ENCODE measurements around the gene PUM1.
"Not testable (repeated sequence)": the region's sequence is repeated elsewhere in the genome, so short reads cannot be mapped to it uniquely, and the experiment has no call there.

PUM1 gene

DNA sequence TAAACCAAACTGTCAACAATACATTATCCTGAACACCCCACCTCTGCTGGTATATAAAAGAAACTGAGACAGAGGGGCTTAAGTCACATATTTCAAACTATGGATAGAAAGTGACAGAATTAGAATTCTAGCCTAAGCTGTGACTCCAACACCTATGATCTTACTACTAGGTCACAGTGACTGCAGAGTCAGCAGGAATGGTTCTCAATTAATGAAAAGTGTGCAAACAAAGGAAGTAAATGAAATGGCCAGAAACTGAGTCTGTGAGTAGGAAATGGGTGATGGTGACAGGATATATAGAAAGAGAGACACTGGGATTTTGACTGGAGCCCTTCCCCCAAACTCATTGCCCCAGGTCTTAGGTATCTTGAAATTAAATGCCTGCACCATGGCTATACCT, 118.3 kb downstream of the PUM1 start:
- no peaks in the 10 kb centered on the region for H3K27me3 Mint-ChIP-seq
- no peak overlapping the region for H3K4me3 Mint-ChIP-seq
- intact Hi-C loops (cut with micrococcal nuclease), result no loop called here
- H3K27ac Mint-ChIP-seq, result no peak overlapping the region
- no peaks in the 10 kb centered on the region for H3K9me3 Mint-ChIP-seq
- H3K4me1 Mint-ChIP-seq (ENCODE audit: low read depth), result no peaks in the 10 kb centered on the region
- H3K36me3 Mint-ChIP-seq (ENCODE audit: low read depth), result peaks cover 92% of the 10 kb centered on the region

DNA sequence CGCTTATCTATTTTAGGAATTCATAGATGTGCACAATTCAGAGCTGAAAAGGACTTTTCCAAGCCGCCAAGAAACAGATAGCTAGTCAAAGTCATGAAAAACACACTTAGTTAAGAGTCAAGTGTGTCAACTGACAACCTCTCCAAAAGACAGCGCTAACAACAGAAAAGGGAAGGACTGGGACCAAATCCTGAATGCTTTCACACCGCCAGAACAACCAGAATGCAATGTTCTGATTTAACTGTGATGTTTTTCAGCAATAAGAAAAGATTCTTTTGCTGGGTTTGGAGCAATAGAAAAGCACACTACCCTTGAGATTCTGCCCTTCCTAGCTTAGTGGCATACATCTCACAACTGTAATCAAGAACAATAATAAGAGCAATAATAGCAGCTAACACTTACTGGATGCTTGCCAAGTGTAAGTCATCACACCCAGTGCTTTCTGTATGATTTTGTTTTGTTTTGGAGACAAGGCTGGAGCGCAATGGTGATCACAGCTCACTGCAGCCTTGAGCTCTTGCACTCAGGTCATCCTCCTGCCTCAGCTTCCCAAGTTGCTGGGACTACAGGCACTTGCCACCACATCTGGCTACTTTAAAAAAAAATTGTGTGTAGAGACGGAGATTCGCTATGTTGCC, 123.1 kb downstream of the PUM1 start:
- intact Hi-C loops (cut with micrococcal nuclease), result no loop called here
- H3K9me3 Mint-ChIP-seq, result no peaks in the 10 kb centered on the region
- H3K4me1 Mint-ChIP-seq (ENCODE audit: low read depth), result no peaks in the 10 kb centered on the region
- H3K36me3 Mint-ChIP-seq (ENCODE audit: low read depth), result peaks cover 86% of the 10 kb centered on the region
- H3K4me3 Mint-ChIP-seq, result no peak overlapping the region
- no peak overlapping the region for H3K27ac Mint-ChIP-seq
- no peaks in the 10 kb centered on the region for H3K27me3 Mint-ChIP-seq

DNA sequence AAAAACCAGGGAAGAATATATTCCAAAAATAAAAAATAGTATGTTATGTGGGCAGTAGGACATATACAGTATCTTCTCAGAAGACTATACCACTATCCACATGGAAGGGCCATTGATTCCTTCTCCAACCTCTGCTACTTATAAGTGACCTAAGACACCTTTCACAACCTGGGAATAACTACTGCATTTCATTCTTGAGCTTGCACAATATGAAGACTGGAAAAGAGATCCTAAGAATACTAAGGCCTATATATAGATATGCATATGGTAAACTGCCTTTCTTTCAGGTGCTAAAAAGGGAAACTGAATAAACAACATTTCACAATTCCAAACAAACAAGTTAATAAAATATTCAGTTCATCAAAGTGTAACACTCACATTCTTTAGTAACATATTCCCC, 125.0 kb downstream of the PUM1 start:
- H3K27me3 Mint-ChIP-seq, result no peaks in the 10 kb centered on the region
- H3K36me3 Mint-ChIP-seq (ENCODE audit: low read depth), result peaks cover 90% of the 10 kb centered on the region
- no peak overlapping the region for H3K27ac Mint-ChIP-seq
- intact Hi-C loops (cut with micrococcal nuclease), result no loop called here
- no peaks in the 10 kb centered on the region for H3K4me1 Mint-ChIP-seq (ENCODE audit: low read depth)
- H3K9me3 Mint-ChIP-seq, result no peaks in the 10 kb centered on the region
- H3K4me3 Mint-ChIP-seq, result no peak overlapping the region

DNA sequence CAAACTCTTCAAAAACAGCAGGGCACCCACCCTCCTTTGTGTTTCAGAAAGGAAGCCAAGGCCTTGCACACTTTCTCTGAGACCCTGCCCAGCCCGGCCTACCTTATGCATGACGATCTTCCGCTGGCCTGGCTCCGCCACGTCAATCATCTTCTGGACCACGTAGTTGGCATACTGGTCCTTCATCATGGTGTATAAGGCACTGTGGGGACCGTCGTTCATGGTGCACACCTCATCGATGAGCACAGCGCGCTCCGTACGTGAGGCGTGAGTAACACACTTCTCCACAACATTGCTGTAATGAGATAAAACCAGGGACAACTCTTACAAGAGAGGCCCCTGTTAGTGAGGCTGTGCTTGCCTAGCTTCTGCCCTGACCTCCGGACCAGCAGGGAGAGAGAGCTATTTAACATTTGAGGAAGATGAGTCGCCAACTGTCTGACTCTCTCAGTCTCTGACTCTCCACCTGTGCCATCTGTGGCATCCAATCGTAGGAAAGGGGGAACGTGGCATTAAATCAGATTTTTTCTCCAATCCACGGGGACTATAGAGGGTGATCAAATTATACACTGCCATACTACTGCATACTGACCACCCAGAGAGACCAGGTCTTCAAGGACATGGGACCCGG, 128.9 kb downstream of the PUM1 start:
- Mint-ChIP-seq H3K36me3 (ENCODE audit: low read depth) (peaks cover 83% of the 10 kb centered on the region), H3K27ac (no peak overlapping the region)

DNA sequence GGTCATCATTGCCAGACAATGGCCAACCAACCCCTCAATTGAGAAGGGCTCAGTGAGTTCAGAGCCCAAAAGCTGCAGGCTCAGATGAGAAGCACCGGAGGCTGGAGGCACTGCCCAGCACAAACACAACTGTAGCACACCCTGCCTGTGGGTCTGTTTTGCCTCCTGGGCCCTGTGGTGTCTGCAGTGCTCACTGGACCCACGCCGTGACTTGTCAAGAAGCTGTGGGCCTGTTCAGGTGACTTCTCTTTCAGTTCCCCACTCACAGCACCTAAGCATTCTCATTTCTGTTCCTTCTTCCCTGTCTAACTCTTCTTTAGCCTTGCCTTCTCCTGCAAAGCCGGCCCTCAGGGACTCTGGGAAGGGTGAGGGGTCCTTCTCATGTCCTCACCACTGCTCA, 129.8 kb downstream of the PUM1 start:
- H3K36me3 Mint-ChIP-seq (ENCODE audit: low read depth), result peaks cover 86% of the 10 kb centered on the region
- intact Hi-C loops (cut with micrococcal nuclease); H3K4me1 Mint-ChIP-seq (ENCODE audit: low read depth); H3K4me3 Mint-ChIP-seq; H3K9me3 Mint-ChIP-seq; H3K27ac Mint-ChIP-seq; H3K27me3 Mint-ChIP-seq: not testable (repeated sequence)

More for the DNA sequence above, 128.9 kb downstream of the PUM1 start:
- Mint-ChIP-seq H3K4me3 (no peak overlapping the region), H3K4me1 (ENCODE audit: low read depth) (no peaks in the 10 kb centered on the region), H3K9me3 (no peaks in the 10 kb centered on the region), H3K27me3 (no peaks in the 10 kb centered on the region)
- intact Hi-C loops (cut with micrococcal nuclease), result no loop called here

DNA sequence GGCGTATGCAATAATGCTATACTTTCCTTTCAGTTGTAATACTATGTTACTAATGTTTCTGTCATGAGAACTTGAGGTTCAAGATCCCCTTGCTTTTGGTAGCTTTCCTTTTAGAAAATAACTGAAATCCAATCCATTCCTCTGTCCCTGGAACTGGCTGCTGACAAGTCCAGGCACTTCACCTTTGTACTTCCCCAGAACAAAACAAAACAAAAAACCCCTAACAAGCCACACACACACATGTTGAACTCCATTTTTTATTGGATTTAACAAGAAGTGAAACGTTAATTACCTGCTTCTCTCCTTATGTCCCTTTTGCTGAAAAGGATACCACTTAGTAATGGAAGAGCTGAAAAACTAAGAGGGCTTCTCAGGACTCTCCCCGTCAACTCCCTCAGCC, 130.9 kb downstream of the PUM1 start:
- H3K9me3 Mint-ChIP-seq, result no peaks in the 10 kb centered on the region
- H3K27ac Mint-ChIP-seq, result peak overlapping the region; percentile 1
- H3K36me3 Mint-ChIP-seq (ENCODE audit: low read depth), result peaks cover 78% of the 10 kb centered on the region
- no peak overlapping the region for H3K4me3 Mint-ChIP-seq
- intact Hi-C loops (cut with micrococcal nuclease), result no loop called here
- H3K27me3 Mint-ChIP-seq, result no peaks in the 10 kb centered on the region
- peaks cover 10% of the 10 kb centered on the region for H3K4me1 Mint-ChIP-seq (ENCODE audit: low read depth)

DNA sequence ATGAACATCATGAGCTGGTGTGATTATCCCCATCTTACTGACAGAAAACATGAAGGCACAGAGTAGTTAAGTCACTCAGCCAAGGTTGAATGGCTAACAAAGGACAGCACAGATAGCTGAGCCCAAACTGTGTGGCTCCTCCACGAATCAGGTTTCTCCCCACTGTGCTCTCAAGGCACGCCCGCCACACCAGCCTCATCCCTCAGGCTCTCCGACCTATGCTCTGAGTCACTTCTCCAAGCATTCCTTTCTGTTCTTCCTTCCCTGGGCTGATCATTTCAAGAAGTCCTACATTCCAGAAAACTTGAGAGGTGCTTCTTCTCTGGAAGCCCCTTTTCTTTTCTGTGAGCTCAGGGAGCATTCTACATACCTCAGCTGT, 131.7 kb downstream of the PUM1 start:
- Mint-ChIP-seq H3K4me3 (no peak overlapping the region), H3K9me3 (no peaks in the 10 kb centered on the region), H3K27ac (no peak overlapping the region), H3K36me3 (ENCODE audit: low read depth) (peaks cover 71% of the 10 kb centered on the region), H3K27me3 (no peaks in the 10 kb centered on the region), H3K4me1 (ENCODE audit: low read depth) (peaks cover 17% of the 10 kb centered on the region)
- intact Hi-C loops (cut with micrococcal nuclease), result no loop called here

DNA sequence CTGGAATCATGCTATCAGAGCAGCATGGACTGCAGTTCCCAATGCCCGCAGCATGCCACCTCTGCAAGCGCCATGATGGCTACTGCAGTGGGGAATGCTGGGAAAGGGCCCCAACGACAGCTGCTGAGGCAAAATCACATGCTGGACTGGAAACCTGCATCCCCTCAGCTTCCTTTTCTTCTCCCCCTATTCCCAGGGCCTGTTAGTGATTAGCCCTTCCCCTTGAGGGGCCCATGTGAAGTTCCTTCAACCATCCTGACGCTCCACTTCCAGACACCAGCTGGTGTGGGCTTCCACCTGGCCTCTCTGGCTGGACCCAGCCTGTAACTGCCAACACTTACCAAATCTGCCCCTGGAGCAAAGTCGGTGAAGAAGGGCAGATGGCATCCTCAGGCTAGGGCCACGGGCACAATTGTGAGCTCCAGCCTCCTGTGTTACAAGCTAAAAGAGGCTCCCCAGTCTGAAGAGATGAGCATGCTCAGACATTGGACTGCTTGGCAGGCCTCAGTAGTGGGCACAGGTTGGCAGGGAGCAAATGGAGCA, 134.8 kb downstream of the PUM1 start:
- H3K36me3 Mint-ChIP-seq (ENCODE audit: low read depth), result peaks cover 44% of the 10 kb centered on the region
- H3K27ac Mint-ChIP-seq, result peak overlapping the region; percentile 13
- peaks cover 22% of the 10 kb centered on the region for H3K4me1 Mint-ChIP-seq (ENCODE audit: low read depth)
- H3K9me3 Mint-ChIP-seq, result no peaks in the 10 kb centered on the region
- intact Hi-C loops (cut with micrococcal nuclease), result no loop called here
- no peaks in the 10 kb centered on the region for H3K27me3 Mint-ChIP-seq
- no peak overlapping the region for H3K4me3 Mint-ChIP-seq

DNA sequence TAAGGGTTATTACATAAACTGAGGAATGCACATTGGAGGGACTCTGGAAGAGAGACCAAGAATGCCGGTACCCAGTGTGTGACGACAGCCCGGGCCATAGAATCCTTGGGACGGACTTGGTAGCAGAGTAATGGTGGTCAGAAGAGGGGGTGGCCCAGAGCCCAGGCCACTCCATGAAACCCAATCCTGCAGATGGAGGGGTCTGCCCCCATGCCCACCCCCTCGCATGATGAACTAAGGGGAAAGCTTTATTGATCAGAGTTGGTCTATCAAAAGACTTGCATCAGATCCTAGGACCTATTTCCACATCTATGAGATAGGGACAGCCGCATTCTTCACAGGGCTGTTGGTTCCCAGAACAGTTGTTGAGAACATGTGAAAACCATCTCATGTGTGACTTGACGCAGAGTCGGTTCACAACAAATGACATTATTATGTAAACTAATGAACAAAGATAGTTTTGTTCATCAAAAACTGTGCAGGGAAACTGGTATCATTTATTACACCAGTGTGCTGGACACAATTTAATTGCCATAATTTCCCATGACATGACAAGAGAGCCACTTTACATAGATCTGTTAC, 135.5 kb downstream of the PUM1 start:
- Mint-ChIP-seq H3K27ac (no peak overlapping the region), H3K27me3 (no peaks in the 10 kb centered on the region), H3K4me3 (no peak overlapping the region), H3K4me1 (ENCODE audit: low read depth) (peaks cover 22% of the 10 kb centered on the region), H3K36me3 (ENCODE audit: low read depth) (peaks cover 38% of the 10 kb centered on the region), H3K9me3 (no peaks in the 10 kb centered on the region)
- intact Hi-C loops (cut with micrococcal nuclease), result loop anchor here (2.0 to 5.0 kb wide), 3 partner anchors 129 to 213 kb away; no protein-coding TSS in a partner anchor

DNA sequence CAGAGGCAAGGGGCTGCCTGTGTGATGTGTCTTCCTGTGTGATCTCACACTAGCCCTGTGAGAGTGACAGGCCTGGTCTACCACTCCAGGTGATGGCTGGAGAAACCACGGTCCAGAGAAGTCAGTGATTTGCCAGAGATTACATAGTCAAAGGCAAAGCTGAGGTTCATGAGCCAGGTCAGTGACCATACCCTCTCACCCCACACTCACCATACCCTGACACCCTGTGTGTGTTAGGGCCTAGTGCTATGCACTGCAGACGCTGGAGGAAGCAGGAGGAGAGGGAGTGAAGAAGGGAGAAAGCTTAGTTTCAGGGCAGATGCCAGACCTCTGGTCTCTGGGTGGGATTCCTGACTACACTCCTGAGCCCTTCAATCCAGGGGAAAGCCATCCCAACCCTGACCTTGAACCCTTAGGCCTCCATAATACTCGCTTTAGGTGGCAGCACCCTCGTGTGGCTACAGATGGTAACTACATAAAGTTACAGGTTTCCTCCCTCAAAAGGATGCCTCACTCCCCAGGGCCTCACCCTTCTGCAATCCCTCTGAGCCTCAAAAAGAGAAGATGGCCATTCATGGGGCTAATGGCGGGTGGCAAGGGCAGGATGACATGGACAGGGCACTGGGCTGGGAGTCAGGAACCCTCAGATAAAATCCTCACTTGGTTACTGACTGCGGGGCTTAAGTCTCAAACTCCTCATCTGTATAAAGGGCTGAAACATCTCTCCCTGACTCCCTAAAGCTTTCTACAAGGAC, 136.2 kb downstream of the PUM1 start:
- no peaks in the 10 kb centered on the region for H3K27me3 Mint-ChIP-seq
- no peaks in the 10 kb centered on the region for H3K9me3 Mint-ChIP-seq
- H3K27ac Mint-ChIP-seq, result no peak overlapping the region
- H3K36me3 Mint-ChIP-seq (ENCODE audit: low read depth), result peaks cover 31% of the 10 kb centered on the region
- intact Hi-C loops (cut with micrococcal nuclease), result loop anchor here (2.0 to 5.0 kb wide), 3 partner anchors 129 to 212 kb away; no protein-coding TSS in a partner anchor
- peaks cover 22% of the 10 kb centered on the region for H3K4me1 Mint-ChIP-seq (ENCODE audit: low read depth)
- no peak overlapping the region for H3K4me3 Mint-ChIP-seq

DNA sequence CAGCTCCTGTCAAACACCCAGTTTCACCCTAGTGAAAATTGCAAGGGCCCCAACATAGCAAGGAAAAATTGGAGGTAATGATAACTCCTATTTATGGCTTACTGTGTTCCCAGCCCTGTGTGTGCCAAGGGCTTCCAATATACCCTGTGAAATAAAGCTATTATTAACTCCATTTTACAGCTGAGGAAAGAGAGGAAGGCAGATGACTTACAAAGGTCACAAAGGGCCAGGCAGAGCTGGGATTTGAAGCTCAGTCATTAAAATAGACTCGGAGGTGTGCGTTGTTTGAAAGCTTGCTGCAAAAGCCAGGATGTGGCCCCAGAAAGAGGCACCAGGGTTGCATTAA, 136.8 kb downstream of the PUM1 start:
- H3K36me3 Mint-ChIP-seq (ENCODE audit: low read depth), result peaks cover 25% of the 10 kb centered on the region
- H3K27me3 Mint-ChIP-seq, result no peaks in the 10 kb centered on the region
- no peaks in the 10 kb centered on the region for H3K9me3 Mint-ChIP-seq
- no peak overlapping the region for H3K27ac Mint-ChIP-seq
- intact Hi-C loops (cut with micrococcal nuclease), result loop anchor here (2.0 to 5.0 kb wide), 3 partner anchors 128 to 211 kb away; no protein-coding TSS in a partner anchor
- peaks cover 22% of the 10 kb centered on the region for H3K4me1 Mint-ChIP-seq (ENCODE audit: low read depth)
- no peak overlapping the region for H3K4me3 Mint-ChIP-seq

DNA sequence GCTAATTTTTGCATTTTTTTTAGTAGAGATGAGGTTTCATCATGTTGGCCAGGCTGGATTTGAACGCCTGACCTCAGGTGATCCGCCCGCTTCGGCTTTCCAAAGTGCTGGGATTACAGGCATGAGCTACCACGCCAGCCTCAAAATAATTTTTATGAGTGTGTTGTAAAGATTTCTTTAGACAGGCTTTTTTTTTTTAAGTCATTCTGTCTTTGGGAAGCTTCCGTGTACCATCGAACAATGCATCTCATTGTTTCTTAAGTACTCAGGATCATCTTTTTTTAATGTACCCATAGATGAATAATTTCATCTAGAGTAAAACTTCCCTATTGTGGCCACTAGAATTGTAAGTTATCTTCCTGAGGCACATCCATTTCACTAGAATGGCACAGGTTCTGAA, 137.3 kb downstream of the PUM1 start:
- peaks cover 22% of the 10 kb centered on the region for H3K4me1 Mint-ChIP-seq (ENCODE audit: low read depth)
- intact Hi-C loops (cut with micrococcal nuclease), result loop anchor here (2.0 to 5.0 kb wide), 3 partner anchors 127 to 211 kb away; no protein-coding TSS in a partner anchor
- H3K4me3 Mint-ChIP-seq, result no peak overlapping the region
- no peak overlapping the region for H3K27ac Mint-ChIP-seq
- H3K9me3 Mint-ChIP-seq, result no peaks in the 10 kb centered on the region
- peaks cover 19% of the 10 kb centered on the region for H3K36me3 Mint-ChIP-seq (ENCODE audit: low read depth)
- no peaks in the 10 kb centered on the region for H3K27me3 Mint-ChIP-seq

DNA sequence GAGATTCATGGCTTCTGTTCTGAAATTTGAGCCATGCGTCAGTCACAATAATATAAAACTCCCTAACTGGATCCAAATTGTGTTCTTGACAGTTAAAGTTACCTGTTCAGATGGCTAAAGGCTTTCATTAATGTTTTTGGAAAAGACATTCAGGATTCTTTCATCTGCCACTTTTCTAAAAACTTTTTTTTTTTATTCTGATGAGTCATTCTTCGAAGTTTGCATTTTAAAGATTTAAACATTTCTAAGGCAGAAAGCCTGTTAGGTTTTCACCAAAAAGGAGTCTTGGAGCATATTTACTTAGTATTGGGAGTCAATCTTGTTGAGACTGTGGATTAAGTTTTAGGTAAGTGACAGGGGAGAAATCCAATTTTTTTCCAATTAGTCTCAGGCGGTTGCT, 138.1 kb downstream of the PUM1 start:
- Mint-ChIP-seq H3K36me3 (ENCODE audit: low read depth) (peaks cover 12% of the 10 kb centered on the region), H3K9me3 (no peaks in the 10 kb centered on the region), H3K4me1 (ENCODE audit: low read depth) (peaks cover 22% of the 10 kb centered on the region), H3K4me3 (no peak overlapping the region), H3K27me3 (no peaks in the 10 kb centered on the region), H3K27ac (no peak overlapping the region)
- intact Hi-C loops (cut with micrococcal nuclease), result loop anchor here (5.0 kb wide), 2 partner anchors 145 to 210 kb away; no protein-coding TSS in a partner anchor

DNA sequence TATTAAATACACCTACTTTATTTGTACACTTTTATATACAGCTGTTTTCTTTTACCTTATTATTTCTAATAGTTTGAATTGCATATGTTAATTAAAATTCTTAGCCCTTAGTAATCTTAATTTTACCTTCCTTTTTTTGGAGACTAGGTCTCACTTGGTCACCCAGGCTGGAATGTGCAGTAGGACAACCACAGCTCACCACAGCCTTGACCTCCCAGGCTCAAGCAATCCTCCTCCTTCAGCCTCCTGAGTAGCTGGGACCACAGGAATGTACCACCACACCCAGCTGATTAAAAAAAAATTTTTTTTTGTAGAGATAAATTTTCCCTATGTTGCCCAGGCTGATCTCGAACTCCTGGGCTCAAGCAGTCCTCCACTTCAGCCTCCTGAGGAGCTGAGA, 141.9 kb downstream of the PUM1 start:
- Mint-ChIP-seq H3K27me3 (no peaks in the 10 kb centered on the region), H3K4me3 (no peak overlapping the region), H3K36me3 (ENCODE audit: low read depth) (no peaks in the 10 kb centered on the region), H3K9me3 (no peaks in the 10 kb centered on the region), H3K27ac (no peak overlapping the region), H3K4me1 (ENCODE audit: low read depth) (peaks cover 8% of the 10 kb centered on the region)
- intact Hi-C loops (cut with micrococcal nuclease), result no loop called here

All from dendritic cell treated with granulocyte-macrophage colony-stimulating factor and Interleukin-4, amounts not matched to agents 40 ng/mL and 50 ng/mL, for 4 days (primary cell).